Sigmoid colon (tissue), 3 donors: ENCODE results near the gene GREB1L.

Source experiments
- CTCF ChIP-seq, 4 experiments: fragments of 450-650 bp in 3 of 4; fragments of 200-600 bp in 1 of 4; IDR thresholded peaks; one replicate each; pipeline ENCODE4 v1.5.1; 2016 to 2019; ENCODE audit warnings: antibody characterized with exemption in 4 of 4, mild to moderate bottlenecking in 3 of 4, moderate library complexity in 2 of 4
- POLR2A ChIP-seq, 2 donors: fragments of 450-650 bp; IDR thresholded peaks; one replicate each; pipeline ENCODE4 v1.6.1; 2016; ENCODE audit warnings: antibody characterized with exemption in 2 of 2, mild to moderate bottlenecking in 2 of 2, moderate library complexity in 2 of 2

- no peak for TF ChIP-seq POLR2A (IDR thresholded peaks at IDR 0.05)
- TF ChIP-seq CTCF (IDR thresholded peaks at IDR 0.05): no peak
Observed at GRCh38 chr18:21265971-21266673, 24.1 kb downstream of the GREB1L start.
